ENCODE measurements around the gene FUCA1.
"Not testable (repeated sequence)": the region's sequence is repeated elsewhere in the genome, so short reads cannot be mapped to it uniquely, and the experiment has no call there.

FUCA1 gene

GRCh38 chr1:23848673-23849616 lies 19.1 kb downstream of the FUCA1 start:
- no peak for TF ChIP-seq CTCF (conservative IDR thresholded peaks at IDR 0.05; ENCODE audit: low read depth, low read length)
- Histone ChIP-seq H3K4me3 (IDR thresholded peaks at IDR 0.05; ENCODE audit: insufficient read depth, low read depth, low read length) (no peak overlapping the region), H3K4me1 (ENCODE audit: low read depth, poor library complexity, severe bottlenecking) (no peaks in the 10 kb centered on the region), H3K4me2 (no peak overlapping the region), H3K27me3 (ENCODE audit: insufficient read depth, low read depth) (no peaks in the 10 kb centered on the region), H4K20me1 (ENCODE audit: insufficient read depth) (no peaks in the 10 kb centered on the region), H3K27ac (no peak overlapping the region), H3K36me3 (ENCODE audit: insufficient read depth) (no peaks in the 10 kb centered on the region), H3K79me2 (ENCODE audit: insufficient read depth, low read depth) (no peaks in the 10 kb centered on the region), H3K9ac (no peak overlapping the region), H2AFZ (ENCODE audit: low read depth) (no peak overlapping the region)

GRCh38 chr1:23847482-23848095 lies 20.5 kb downstream of the FUCA1 start:
- H3K79me2 ChIP-seq (ENCODE audit: insufficient read depth, low read depth); H3K27me3 ChIP-seq (ENCODE audit: insufficient read depth, low read depth); H3K4me1 ChIP-seq (ENCODE audit: low read depth, poor library complexity, severe bottlenecking); H3K9ac ChIP-seq; H3K27ac ChIP-seq; H3K4me3 ChIP-seq (IDR thresholded peaks at IDR 0.05; ENCODE audit: insufficient read depth, low read depth, low read length); H3K4me2 ChIP-seq; H3K36me3 ChIP-seq (ENCODE audit: insufficient read depth); H4K20me1 ChIP-seq (ENCODE audit: insufficient read depth); H2AFZ ChIP-seq (ENCODE audit: low read depth): not testable (repeated sequence)

GRCh38 chr1:23845163-23845562 lies 22.9 kb downstream of the FUCA1 start:
- Histone ChIP-seq H3K36me3 (ENCODE audit: insufficient read depth) (no peaks in the 10 kb centered on the region), H3K4me3 (IDR thresholded peaks at IDR 0.05; ENCODE audit: insufficient read depth, low read depth, low read length) (no peak overlapping the region), H3K4me2 (no peak overlapping the region), H3K4me1 (ENCODE audit: low read depth, poor library complexity, severe bottlenecking) (no peaks in the 10 kb centered on the region), H3K27me3 (ENCODE audit: insufficient read depth, low read depth) (no peaks in the 10 kb centered on the region), H3K9ac (no peak overlapping the region), H3K27ac (no peak overlapping the region), H3K79me2 (ENCODE audit: insufficient read depth, low read depth) (no peaks in the 10 kb centered on the region), H4K20me1 (ENCODE audit: insufficient read depth) (no peaks in the 10 kb centered on the region), H2AFZ (ENCODE audit: low read depth) (no peak overlapping the region)
- TF ChIP-seq CTCF (conservative IDR thresholded peaks at IDR 0.05; ENCODE audit: low read depth, low read length) = no peak

GRCh38 chr1:23843644-23844043 lies 24.4 kb downstream of the FUCA1 start:
- Histone ChIP-seq H3K4me2 (no peak overlapping the region), H3K9ac (no peak overlapping the region), H3K27me3 (ENCODE audit: insufficient read depth, low read depth) (no peaks in the 10 kb centered on the region), H3K36me3 (ENCODE audit: insufficient read depth) (no peaks in the 10 kb centered on the region), H2AFZ (ENCODE audit: low read depth) (no peak overlapping the region), H3K27ac (no peak overlapping the region), H4K20me1 (ENCODE audit: insufficient read depth) (no peaks in the 10 kb centered on the region), H3K4me1 (ENCODE audit: low read depth, poor library complexity, severe bottlenecking) (peaks cover 3% of the 10 kb centered on the region), H3K79me2 (ENCODE audit: insufficient read depth, low read depth) (no peaks in the 10 kb centered on the region), H3K4me3 (IDR thresholded peaks at IDR 0.05; ENCODE audit: insufficient read depth, low read depth, low read length) (no peak overlapping the region)
- no peak for TF ChIP-seq CTCF (conservative IDR thresholded peaks at IDR 0.05; ENCODE audit: low read depth, low read length)

Data from KMS-11 (cell line).